Measurements from ENCODE around the gene WSCD2.

DNA sequence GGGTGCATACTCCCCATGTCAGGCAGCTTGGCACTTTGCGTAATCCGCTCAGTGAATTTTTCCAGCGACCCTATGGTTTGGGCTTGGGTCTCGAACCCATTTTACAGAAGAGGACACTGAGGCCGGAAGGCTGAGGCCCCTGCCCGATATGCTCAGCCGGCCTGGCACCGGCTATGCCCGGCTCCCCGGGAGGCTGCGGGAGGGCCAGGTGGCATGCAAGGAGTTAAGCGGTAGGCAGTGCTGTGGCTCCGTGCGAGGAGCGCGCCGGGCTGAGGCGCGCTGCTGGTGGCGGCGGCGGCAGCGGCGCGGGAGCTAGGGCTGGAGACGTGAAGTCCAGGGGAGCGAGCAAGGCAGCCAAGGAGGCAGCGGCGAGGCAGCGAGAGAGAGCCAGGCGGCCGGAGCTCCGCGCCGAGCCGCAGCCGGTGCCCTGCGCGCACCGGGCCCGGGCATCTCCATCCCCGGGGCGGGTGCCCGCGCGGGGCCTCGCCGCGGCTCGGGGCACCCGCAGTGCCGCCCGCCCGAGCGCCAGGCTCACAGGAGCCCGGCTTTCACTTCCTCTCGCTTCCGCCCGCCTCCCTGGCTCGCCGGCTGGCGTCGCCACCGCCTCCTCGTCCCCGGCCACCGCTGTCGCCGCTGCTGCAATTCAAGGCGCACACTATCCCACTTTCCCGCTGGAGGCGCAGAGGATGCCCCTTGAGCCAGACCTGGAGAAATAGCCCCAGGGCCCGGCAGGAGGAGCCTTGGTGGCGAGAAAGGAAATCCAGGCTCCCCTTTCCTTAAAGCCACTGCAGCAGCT is at the start of gene WSCD2:
- TF ChIP-seq POLR2AphosphoS5 (IDR thresholded peaks at IDR 0.05; ENCODE audit: insufficient read depth, low read depth, low read length) (no peak), POLR2A (IDR thresholded peaks at IDR 0.05; ENCODE audit: low read depth, low read length) (no peak), EZH2 (IDR thresholded peaks at IDR 0.05; ENCODE audit: borderline replicate concordance, low read depth, low read length, severe bottlenecking) (no peak), GATA2 (IDR thresholded peaks at IDR 0.05; ENCODE audit: insufficient read depth, insufficient read length, low read depth, low read length) (no peak), MYC (IDR thresholded peaks at IDR 0.05; ENCODE audit: low read depth, low read length) (no peak), JUN (IDR thresholded peaks at IDR 0.05; ENCODE audit: borderline replicate concordance, insufficient read depth, insufficient read length, low read depth) (no peak), FOS (IDR thresholded peaks at IDR 0.05; ENCODE audit: borderline replicate concordance, insufficient read depth, low read length) (no peak)
- TF ChIP-seq, protein P1, sequence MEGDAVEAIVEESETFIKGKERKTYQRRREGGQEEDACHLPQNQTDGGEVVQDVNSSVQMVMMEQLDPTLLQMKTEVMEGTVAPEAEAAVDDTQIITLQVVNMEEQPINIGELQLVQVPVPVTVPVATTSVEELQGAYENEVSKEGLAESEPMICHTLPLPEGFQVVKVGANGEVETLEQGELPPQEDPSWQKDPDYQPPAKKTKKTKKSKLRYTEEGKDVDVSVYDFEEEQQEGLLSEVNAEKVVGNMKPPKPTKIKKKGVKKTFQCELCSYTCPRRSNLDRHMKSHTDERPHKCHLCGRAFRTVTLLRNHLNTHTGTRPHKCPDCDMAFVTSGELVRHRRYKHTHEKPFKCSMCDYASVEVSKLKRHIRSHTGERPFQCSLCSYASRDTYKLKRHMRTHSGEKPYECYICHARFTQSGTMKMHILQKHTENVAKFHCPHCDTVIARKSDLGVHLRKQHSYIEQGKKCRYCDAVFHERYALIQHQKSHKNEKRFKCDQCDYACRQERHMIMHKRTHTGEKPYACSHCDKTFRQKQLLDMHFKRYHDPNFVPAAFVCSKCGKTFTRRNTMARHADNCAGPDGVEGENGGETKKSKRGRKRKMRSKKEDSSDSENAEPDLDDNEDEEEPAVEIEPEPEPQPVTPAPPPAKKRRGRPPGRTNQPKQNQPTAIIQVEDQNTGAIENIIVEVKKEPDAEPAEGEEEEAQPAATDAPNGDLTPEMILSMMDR (IDR thresholded peaks at IDR 0.05; ENCODE audit: extremely low read depth in 1 of 2, insufficient read depth in 1 of 2, low read depth in 1 of 2, low read length in 2 of 2), result no peak
- TF ChIP-seq, protein P2, sequence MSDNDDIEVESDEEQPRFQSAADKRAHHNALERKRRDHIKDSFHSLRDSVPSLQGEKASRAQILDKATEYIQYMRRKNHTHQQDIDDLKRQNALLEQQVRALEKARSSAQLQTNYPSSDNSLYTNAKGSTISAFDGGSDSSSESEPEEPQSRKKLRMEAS (IDR thresholded peaks at IDR 0.05; ENCODE audit: insufficient read depth, insufficient read length), result no peak
